ENCODE data around the gene STEAP3.

STEAP3 gene

DNA sequence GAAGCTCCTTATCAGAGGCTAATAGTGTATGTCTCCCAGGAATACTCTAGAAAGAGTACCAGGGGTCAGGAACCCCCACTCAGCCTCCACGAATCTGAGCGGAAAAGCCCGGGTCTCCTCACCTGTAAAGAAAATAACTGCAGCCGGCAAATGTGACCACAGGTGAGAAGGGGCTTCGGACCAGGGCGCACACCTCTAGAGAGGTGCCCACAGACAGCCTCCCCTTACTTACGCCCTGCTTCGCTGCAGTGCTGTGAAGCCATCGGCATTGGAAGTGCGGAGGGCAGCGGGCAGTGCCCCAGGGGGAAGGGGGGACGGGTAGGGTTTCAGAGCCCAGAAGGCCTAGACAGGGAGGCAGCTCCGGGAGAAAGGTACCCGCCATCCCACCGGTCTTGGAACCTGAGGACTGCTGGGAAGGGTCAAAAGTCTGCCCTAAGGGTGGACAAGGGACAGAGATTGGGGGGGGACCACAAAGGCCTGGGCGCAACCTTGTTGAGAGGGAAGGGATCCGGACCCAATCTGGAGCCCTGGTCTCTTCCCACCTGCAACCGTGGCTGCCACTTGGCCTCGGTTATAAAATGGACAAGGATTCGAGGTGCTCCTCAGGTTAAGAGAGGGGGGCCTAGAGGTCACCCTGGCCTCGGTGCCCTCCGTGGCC, 642 bp upstream of the STEAP3 start:
- peaks cover 21% of the 10 kb centered on the region for H3K27me3 ChIP-seq (ENCODE audit: low read depth, low read length)
- H3K4me2 ChIP-seq (ENCODE audit: low read length) = peak overlapping the region; percentile 96
- peak overlapping the region; percentile 89 for H3K4me3 ChIP-seq (ENCODE audit: low read length)
- no peak overlapping the region for H3K27ac ChIP-seq (ENCODE audit: low read length)
- no peaks in the 10 kb centered on the region for H3K9me3 ChIP-seq (ENCODE audit: insufficient read depth, low read length)
- H3K36me3 ChIP-seq (replicated peaks; ENCODE audit: low read depth, low read length) = no peaks in the 10 kb centered on the region
- no peaks in the 10 kb centered on the region; the same call in 1 of the 2 replicates for H3K79me2 ChIP-seq (ENCODE audit: low read length)
- TF ChIP-seq EZH2phosphoT487 (IDR thresholded peaks at IDR 0.05; ENCODE audit: low read depth) = no peak
- TF ChIP-seq, protein P1, sequence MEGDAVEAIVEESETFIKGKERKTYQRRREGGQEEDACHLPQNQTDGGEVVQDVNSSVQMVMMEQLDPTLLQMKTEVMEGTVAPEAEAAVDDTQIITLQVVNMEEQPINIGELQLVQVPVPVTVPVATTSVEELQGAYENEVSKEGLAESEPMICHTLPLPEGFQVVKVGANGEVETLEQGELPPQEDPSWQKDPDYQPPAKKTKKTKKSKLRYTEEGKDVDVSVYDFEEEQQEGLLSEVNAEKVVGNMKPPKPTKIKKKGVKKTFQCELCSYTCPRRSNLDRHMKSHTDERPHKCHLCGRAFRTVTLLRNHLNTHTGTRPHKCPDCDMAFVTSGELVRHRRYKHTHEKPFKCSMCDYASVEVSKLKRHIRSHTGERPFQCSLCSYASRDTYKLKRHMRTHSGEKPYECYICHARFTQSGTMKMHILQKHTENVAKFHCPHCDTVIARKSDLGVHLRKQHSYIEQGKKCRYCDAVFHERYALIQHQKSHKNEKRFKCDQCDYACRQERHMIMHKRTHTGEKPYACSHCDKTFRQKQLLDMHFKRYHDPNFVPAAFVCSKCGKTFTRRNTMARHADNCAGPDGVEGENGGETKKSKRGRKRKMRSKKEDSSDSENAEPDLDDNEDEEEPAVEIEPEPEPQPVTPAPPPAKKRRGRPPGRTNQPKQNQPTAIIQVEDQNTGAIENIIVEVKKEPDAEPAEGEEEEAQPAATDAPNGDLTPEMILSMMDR (IDR thresholded peaks at IDR 0.05; ENCODE audit: low read depth, low read length) = no peak
- peaks cover 14% of the 10 kb centered on the region for H3K4me1 ChIP-seq (ENCODE audit: low read length)
- 0 out of 2 replicates have a peak, but pooled peaks cover 4% of the 10 kb centered on the region for H4K20me1 ChIP-seq (ENCODE audit: insufficient read depth, low read length)
- peak overlapping the region; percentile 91 for H2AFZ ChIP-seq (ENCODE audit: low read depth, low read length)
- H3K9ac ChIP-seq (ENCODE audit: low read length) = peak overlapping the region; percentile 79

DNA sequence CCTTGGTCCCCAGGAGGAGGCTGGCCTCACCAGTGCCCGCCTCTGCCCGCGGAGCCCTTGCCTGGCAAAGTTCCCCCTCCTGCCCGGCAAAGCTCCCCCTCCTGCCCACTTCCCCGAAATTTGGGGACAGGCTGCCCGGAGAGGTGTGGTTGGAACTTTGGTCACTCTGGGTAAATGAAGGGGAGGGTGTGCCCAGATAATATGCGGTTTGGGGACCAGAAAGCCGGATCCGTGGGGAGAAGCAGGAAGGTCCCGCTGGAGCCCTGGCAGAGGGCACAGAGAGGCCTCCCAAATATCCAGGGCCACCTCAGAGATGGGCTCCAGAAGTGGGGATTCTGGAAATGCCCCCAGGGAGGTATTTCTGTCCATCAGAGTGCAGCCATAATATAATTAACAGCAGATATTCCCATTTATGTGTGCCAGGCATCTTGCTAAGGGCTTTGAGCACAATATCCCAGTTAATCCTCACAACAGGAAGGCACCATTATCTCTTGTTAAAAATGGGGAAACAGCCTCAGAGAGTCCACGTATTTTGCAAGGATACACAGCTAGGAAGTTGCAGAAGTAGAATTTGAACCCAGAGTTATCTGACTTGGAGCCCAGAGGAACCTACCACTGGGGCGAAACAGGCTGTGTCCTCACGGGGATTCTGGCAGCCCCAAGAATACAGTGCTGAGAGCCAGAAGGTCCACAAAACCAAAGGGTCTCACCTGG, 914 bp downstream of the STEAP3 start:
- peak overlapping the region; percentile 89 for H3K4me3 ChIP-seq (ENCODE audit: low read length)
- no peaks in the 10 kb centered on the region for H3K36me3 ChIP-seq (replicated peaks; ENCODE audit: low read depth, low read length)
- no peak for TF ChIP-seq EZH2phosphoT487 (IDR thresholded peaks at IDR 0.05; ENCODE audit: low read depth)
- TF ChIP-seq, protein P1 (IDR thresholded peaks at IDR 0.05; ENCODE audit: low read depth, low read length) = no peak
- peaks cover 21% of the 10 kb centered on the region for H3K27me3 ChIP-seq (ENCODE audit: low read depth, low read length)
- peak overlapping the region; percentile 96 for H3K4me2 ChIP-seq (ENCODE audit: low read length)
- H3K79me2 ChIP-seq (ENCODE audit: low read length) = no peaks in the 10 kb centered on the region; the same call in 1 of the 2 replicates
- peaks cover 14% of the 10 kb centered on the region for H3K4me1 ChIP-seq (ENCODE audit: low read length)
- peak overlapping the region; percentile 79 for H3K9ac ChIP-seq (ENCODE audit: low read length)
- H2AFZ ChIP-seq (ENCODE audit: low read depth, low read length) = no peak overlapping the region
- no peaks in the 10 kb centered on the region for H3K9me3 ChIP-seq (ENCODE audit: insufficient read depth, low read length)
- H3K27ac ChIP-seq (ENCODE audit: low read length) = no peak overlapping the region
- 0 out of 2 replicates have a peak, but pooled peaks cover 4% of the 10 kb centered on the region for H4K20me1 ChIP-seq (ENCODE audit: insufficient read depth, low read length)

GRCh38 chr2:119225105-119225865, 1.7 kb downstream of the STEAP3 start:
- H3K4me1 ChIP-seq (ENCODE audit: low read length) = peaks cover 14% of the 10 kb centered on the region
- H4K20me1 ChIP-seq (ENCODE audit: insufficient read depth, low read length) = 0 out of 2 replicates have a peak, but pooled peaks cover 4% of the 10 kb centered on the region
- no peaks in the 10 kb centered on the region; the same call in 1 of the 2 replicates for H3K79me2 ChIP-seq (ENCODE audit: low read length)
- H3K27ac ChIP-seq (ENCODE audit: low read length) = no peak overlapping the region
- peak overlapping the region; percentile 96 for H3K4me2 ChIP-seq (ENCODE audit: low read length)
- no peaks in the 10 kb centered on the region for H3K9me3 ChIP-seq (ENCODE audit: insufficient read depth, low read length)
- no peak overlapping the region for H2AFZ ChIP-seq (ENCODE audit: low read depth, low read length)
- TF ChIP-seq EZH2phosphoT487 (IDR thresholded peaks at IDR 0.05; ENCODE audit: low read depth) = no peak
- peak overlapping the region; percentile 89; the same call in 1 of the 2 replicates for H3K4me3 ChIP-seq (ENCODE audit: low read length)
- H3K36me3 ChIP-seq (replicated peaks; ENCODE audit: low read depth, low read length) = no peaks in the 10 kb centered on the region
- peaks cover 18% of the 10 kb centered on the region for H3K27me3 ChIP-seq (ENCODE audit: low read depth, low read length)
- H3K9ac ChIP-seq (ENCODE audit: low read length) = no peak overlapping the region

GRCh38 chr2:119225926-119226325, 2.3 kb downstream of the STEAP3 start:
- Histone ChIP-seq H3K9ac (ENCODE audit: low read length) (no peak overlapping the region), H4K20me1 (ENCODE audit: insufficient read depth, low read length) (0 out of 2 replicates have a peak, but pooled peaks cover 4% of the 10 kb centered on the region), H2AFZ (ENCODE audit: low read depth, low read length) (no peak overlapping the region), H3K4me3 (ENCODE audit: low read length) (no peak overlapping the region), H3K9me3 (ENCODE audit: insufficient read depth, low read length) (no peaks in the 10 kb centered on the region), H3K4me2 (ENCODE audit: low read length) (no peak overlapping the region), H3K27me3 (ENCODE audit: low read depth, low read length) (peaks cover 11% of the 10 kb centered on the region), H3K36me3 (replicated peaks; ENCODE audit: low read depth, low read length) (no peaks in the 10 kb centered on the region), H3K27ac (ENCODE audit: low read length) (no peak overlapping the region), H3K4me1 (ENCODE audit: low read length) (peaks cover 14% of the 10 kb centered on the region), H3K79me2 (ENCODE audit: low read length) (no peaks in the 10 kb centered on the region; the same call in 1 of the 2 replicates)
- no peak for TF ChIP-seq EZH2phosphoT487 (IDR thresholded peaks at IDR 0.05; ENCODE audit: low read depth)
- TF ChIP-seq, protein P1 (IDR thresholded peaks at IDR 0.05; ENCODE audit: low read depth, low read length) = no peak
